Astrocyte (in vitro differentiated cells and primary cell): ENCODE data around the gene FHL2. TPM values are rescaled to one million over a fixed set of nuclear protein-coding genes. Genes with fewer than 3 reads are reported as not detected.

Experiments
- DNase-seq: peaks from one replicate; pipeline ENCODE4 v3.0.0-alpha.2; 2010; ENCODE audit warnings: low read depth
- FAIRE-seq: peaks from 2 replicates; lab custom pipeline; 2011; peaks lifted over from hg19 to GRCh38; lab: Jason Lieb, UNC
- H2AFZ ChIP-seq: 2 replicates; pipeline ENCODE4 v1.6.0; 2012; ENCODE audit warnings: low read depth, low read length, inconsistent platforms
- H3K27ac ChIP-seq: 2 replicates; pipeline ENCODE4 v1.5.1; 2011; ENCODE audit warnings: low read depth, low read length, inconsistent platforms
- H3K27me3 ChIP-seq: 2 replicates; pipeline ENCODE4 v1.6.0; 2011; ENCODE audit warnings: low read length, inconsistent platforms; ENCODE audit not compliant: insufficient read depth
- H3K36me3 ChIP-seq: 2 replicates; pipeline ENCODE4 v1.5.1; 2011; ENCODE audit warnings: low read length, inconsistent platforms; ENCODE audit not compliant: insufficient read depth
- H3K4me1 ChIP-seq: 2 replicates; pipeline ENCODE4 v1.5.1; 2011; ENCODE audit warnings: low read length, inconsistent platforms; ENCODE audit not compliant: insufficient read depth
- H3K4me2 ChIP-seq: 2 replicates; pipeline ENCODE4 v1.6.0; 2012; ENCODE audit warnings: low read length, inconsistent platforms
- H3K4me3 ChIP-seq: 2 replicates; pipeline ENCODE4 v1.5.1; 2011; ENCODE audit warnings: low read depth, mild to moderate bottlenecking, low read length, inconsistent platforms; ENCODE audit not compliant: insufficient read depth
- H3K79me2 ChIP-seq: 2 replicates; pipeline ENCODE4 v1.6.0; 2012; ENCODE audit warnings: mild to moderate bottlenecking, low read length, inconsistent platforms; ENCODE audit not compliant: insufficient read depth
- H3K9ac ChIP-seq: 2 replicates; pipeline ENCODE4 v1.6.0; 2012; ENCODE audit warnings: mild to moderate bottlenecking, low read length, inconsistent platforms
- H3K9me3 ChIP-seq: 2 replicates; pipeline ENCODE4 v1.5.1; 2012; ENCODE audit warnings: low read depth, mild to moderate bottlenecking, low read length, inconsistent platforms; ENCODE audit not compliant: insufficient read depth
- H4K20me1 ChIP-seq: 2 replicates; pipeline ENCODE4 v1.6.0; 2012; ENCODE audit warnings: low read length, inconsistent platforms; ENCODE audit not compliant: insufficient read depth
- H3K27ac Mint-ChIP-seq: one replicate; pipeline ENCODE4 v1.8.0; 2021; ENCODE audit warnings: mild to moderate bottlenecking, mixed read lengths; ENCODE audit not compliant: unreplicated experiment
- H3K27me3 Mint-ChIP-seq: one replicate; pipeline ENCODE4 v1.8.0; 2021; ENCODE audit warnings: low read depth, mixed read lengths; ENCODE audit not compliant: unreplicated experiment
- H3K36me3 Mint-ChIP-seq: one replicate; pipeline ENCODE4 v1.8.0; 2021; ENCODE audit warnings: low read depth, mixed read lengths; ENCODE audit not compliant: unreplicated experiment
- H3K4me1 Mint-ChIP-seq: one replicate; pipeline ENCODE4 v1.8.0; 2021; ENCODE audit warnings: low read depth, mixed read lengths; ENCODE audit not compliant: unreplicated experiment
- H3K4me3 Mint-ChIP-seq: one replicate; pipeline ENCODE4 v1.8.0; 2021; ENCODE audit warnings: mild to moderate bottlenecking, moderate library complexity, mixed read lengths; ENCODE audit not compliant: unreplicated experiment
- H3K9me3 Mint-ChIP-seq: one replicate; pipeline ENCODE4 v1.8.0; 2021; ENCODE audit warnings: mild to moderate bottlenecking, mixed read lengths; ENCODE audit not compliant: unreplicated experiment
- EZH2 ChIP-seq: IDR thresholded peaks from 2 replicates; pipeline ENCODE4 v1.6.1; 2012; ENCODE audit warnings: mild to moderate bottlenecking, low read length, inconsistent platforms; ENCODE audit not compliant: insufficient read depth
- total RNA-seq: library from RNA; stranded (reverse); gene quantifications from 2 replicates; pipeline ENCODE4 v1.2.1, GENCODE V29; 2021
- TF ChIP-seq, protein P1 (sequence below): IDR thresholded peaks from 2 replicates; pipeline ENCODE4 v1.5.1; 2011; ENCODE audit warnings: low read depth, mild to moderate bottlenecking, inconsistent platforms, low read length, moderate library complexity; ENCODE audit not compliant: insufficient read depth

Gene FHL2
- total RNA-seq, 1 donor from 2014 or later, result 104 TPM

DNA sequence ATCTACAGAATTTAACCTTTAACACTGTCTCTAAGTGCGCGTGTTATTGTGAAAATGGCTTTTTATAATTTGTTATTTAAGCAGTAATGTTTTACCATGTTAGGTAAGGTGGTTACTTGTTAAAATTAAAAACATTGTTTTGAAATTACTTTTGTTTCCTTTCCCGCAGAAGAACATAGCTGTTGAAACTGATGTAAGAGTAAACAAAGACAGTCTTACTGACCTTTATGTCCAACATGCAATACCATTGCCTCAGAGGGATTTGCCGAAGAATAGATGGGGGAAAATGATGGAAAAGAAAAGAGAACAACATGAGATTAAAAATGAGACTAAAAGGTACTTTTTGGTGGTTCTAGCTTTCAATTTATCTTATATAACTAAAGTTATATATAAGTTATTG is 59.4 kb downstream of the FHL2 start:
- no peak for DNase-seq

DNA sequence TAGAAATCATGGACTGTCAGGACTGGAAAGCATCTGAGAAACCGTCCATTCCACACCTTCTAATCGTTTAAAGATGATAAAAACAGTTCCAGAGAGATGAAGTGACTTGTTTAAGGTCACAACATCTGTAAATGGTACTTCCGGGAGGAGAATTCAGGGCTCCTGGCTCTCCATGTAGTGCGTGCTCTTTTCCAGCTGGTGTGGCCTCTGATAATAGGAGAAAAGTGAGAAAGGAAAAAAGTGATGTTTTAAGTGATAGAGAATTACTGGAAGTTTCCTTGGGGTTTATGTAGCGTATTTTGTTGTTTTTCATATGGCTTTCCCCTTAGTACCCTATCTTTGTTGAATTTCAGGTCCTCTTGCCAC is 60.8 kb downstream of the FHL2 start:
- FAIRE-seq (peak; percentile 20), DNase-seq (no peak)
- H3K9ac ChIP-seq, result peak overlapping the region; percentile 98
- H3K9me3 Mint-ChIP-seq, result no peaks in the 10 kb centered on the region
- H3K9me3 ChIP-seq, result no peaks in the 10 kb centered on the region
- peak overlapping the region; percentile 90 for H3K4me2 ChIP-seq
- peaks cover 5% of the 10 kb centered on the region for H3K36me3 Mint-ChIP-seq
- TF ChIP-seq, protein P1, sequence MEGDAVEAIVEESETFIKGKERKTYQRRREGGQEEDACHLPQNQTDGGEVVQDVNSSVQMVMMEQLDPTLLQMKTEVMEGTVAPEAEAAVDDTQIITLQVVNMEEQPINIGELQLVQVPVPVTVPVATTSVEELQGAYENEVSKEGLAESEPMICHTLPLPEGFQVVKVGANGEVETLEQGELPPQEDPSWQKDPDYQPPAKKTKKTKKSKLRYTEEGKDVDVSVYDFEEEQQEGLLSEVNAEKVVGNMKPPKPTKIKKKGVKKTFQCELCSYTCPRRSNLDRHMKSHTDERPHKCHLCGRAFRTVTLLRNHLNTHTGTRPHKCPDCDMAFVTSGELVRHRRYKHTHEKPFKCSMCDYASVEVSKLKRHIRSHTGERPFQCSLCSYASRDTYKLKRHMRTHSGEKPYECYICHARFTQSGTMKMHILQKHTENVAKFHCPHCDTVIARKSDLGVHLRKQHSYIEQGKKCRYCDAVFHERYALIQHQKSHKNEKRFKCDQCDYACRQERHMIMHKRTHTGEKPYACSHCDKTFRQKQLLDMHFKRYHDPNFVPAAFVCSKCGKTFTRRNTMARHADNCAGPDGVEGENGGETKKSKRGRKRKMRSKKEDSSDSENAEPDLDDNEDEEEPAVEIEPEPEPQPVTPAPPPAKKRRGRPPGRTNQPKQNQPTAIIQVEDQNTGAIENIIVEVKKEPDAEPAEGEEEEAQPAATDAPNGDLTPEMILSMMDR, result no peak
- TF ChIP-seq EZH2, result no peak
- peak overlapping the region; percentile 45 for H2AFZ ChIP-seq
- peak overlapping the region; percentile 98 for H3K4me3 Mint-ChIP-seq
- peaks cover 8% of the 10 kb centered on the region for H4K20me1 ChIP-seq
- H3K36me3 ChIP-seq, result peaks cover 19% of the 10 kb centered on the region
- H3K27ac ChIP-seq, result peak overlapping the region; percentile 100
- peaks cover 16% of the 10 kb centered on the region for H3K4me1 Mint-ChIP-seq
- H3K79me2 ChIP-seq, result peaks cover 58% of the 10 kb centered on the region
- peak overlapping the region; percentile 92 for H3K4me3 ChIP-seq
- H3K4me1 ChIP-seq, result peaks cover 17% of the 10 kb centered on the region
- no peaks in the 10 kb centered on the region for H3K27me3 ChIP-seq
- peak overlapping the region; percentile 100 for H3K27ac Mint-ChIP-seq
- no peaks in the 10 kb centered on the region for H3K27me3 Mint-ChIP-seq

More for the DNA sequence above, 59.4 kb downstream of the FHL2 start:
- no peak overlapping the region for H3K27ac ChIP-seq
- H3K4me1 ChIP-seq, result peaks cover 17% of the 10 kb centered on the region
- peaks cover 22% of the 10 kb centered on the region for H3K4me1 Mint-ChIP-seq
- no peak overlapping the region for H3K9ac ChIP-seq
- no peaks in the 10 kb centered on the region for H3K9me3 ChIP-seq
- TF ChIP-seq, protein P1, result no peak
- H3K4me3 ChIP-seq, result no peak overlapping the region
- no peak for FAIRE-seq
- H3K36me3 Mint-ChIP-seq, result peaks cover 5% of the 10 kb centered on the region
- peaks cover 58% of the 10 kb centered on the region for H3K79me2 ChIP-seq
- H3K4me3 Mint-ChIP-seq, result peak overlapping the region; percentile 98
- H3K27me3 Mint-ChIP-seq, result no peaks in the 10 kb centered on the region
- H3K27me3 ChIP-seq, result no peaks in the 10 kb centered on the region
- peaks cover 8% of the 10 kb centered on the region for H4K20me1 ChIP-seq
- H3K27ac Mint-ChIP-seq, result no peak overlapping the region
- peak overlapping the region; percentile 90 for H3K4me2 ChIP-seq
- no peaks in the 10 kb centered on the region for H3K9me3 Mint-ChIP-seq
- no peak overlapping the region for H2AFZ ChIP-seq
- peaks cover 31% of the 10 kb centered on the region for H3K36me3 ChIP-seq

DNA sequence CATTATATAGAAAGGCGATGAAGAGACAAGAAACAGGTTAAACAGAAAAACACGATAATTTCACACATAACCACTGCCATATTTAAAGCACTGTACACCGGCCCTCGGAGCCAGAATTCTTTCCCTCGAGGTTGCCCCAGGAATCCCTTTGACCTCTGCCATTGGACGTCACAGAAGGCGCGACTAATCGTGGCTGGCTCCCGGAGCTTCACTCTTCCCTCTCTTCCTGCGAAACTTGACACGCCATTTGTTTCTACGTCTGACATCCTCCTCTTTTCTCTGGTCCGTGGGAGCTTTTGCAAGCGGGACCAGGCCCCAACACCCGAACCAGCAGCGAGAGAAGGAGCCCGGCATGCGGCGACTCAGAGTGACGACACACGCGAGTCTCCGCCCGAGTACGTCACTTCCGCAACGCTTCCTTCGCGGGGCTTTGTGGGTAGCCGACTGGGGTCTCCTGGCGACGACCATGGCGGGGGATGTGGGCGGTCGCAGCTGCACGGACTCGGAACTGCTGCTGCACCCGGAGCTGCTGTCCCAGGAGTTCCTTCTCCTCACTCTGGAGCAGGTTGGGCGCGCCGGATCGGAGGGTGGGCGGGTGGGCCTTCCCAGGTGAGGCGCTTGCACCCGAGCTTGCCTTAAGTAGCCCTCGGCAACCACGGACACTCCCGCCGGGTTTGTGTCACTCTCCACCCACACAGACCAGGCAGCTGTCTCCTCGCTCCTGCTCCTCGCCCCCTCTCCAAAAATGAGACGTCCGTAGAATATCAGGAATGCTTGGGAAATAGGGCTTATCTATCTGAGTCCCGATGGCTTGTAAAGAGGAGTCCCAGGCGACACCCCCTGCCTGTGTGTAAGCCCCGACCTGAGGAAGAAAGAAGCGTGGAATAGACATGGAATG is 61.5 kb downstream of the FHL2 start, which contains the start of gene C2orf49:
Gene C2orf49, plus strand, starts transcription at position 419 of the 898 bp plus-strand sequence. Its CDS starts 48 bp downstream, at position 467.
- DNase-seq (peak; percentile 73), FAIRE-seq (peak; percentile 37)
- Histone ChIP-seq H2AFZ (peak within 1 kb of the TSS; percentile 100), H3K27ac (peak within 1 kb of the TSS; percentile 100), H3K4me3 (peak within 1 kb of the TSS; percentile 92), H3K4me1 (peaks cover 17% of the 10 kb centered on the region), H3K4me2 (peak within 1 kb of the TSS; percentile 93), H3K36me3 (peaks cover 14% of the 10 kb centered on the region), H3K79me2 (peaks cover 58% of the 10 kb centered on the region), H3K9ac (peak within 1 kb of the TSS; percentile 98), H3K27me3 (no peaks in the 10 kb centered on the region), H4K20me1 (peaks cover 8% of the 10 kb centered on the region), H3K9me3 (no peaks in the 10 kb centered on the region)
- Mint-ChIP-seq H3K9me3 (no peaks in the 10 kb centered on the region), H3K27me3 (no peaks in the 10 kb centered on the region), H3K4me1 (peaks cover 16% of the 10 kb centered on the region), H3K4me3 (peak within 1 kb of the TSS; percentile 98), H3K36me3 (peaks cover 5% of the 10 kb centered on the region), H3K27ac (peak within 1 kb of the TSS; percentile 100)
- no peak for TF ChIP-seq EZH2
- TF ChIP-seq, protein P1, result no peak
